GM12801 (cell line): ENCODE measurements around the gene CTCFL.

Experiments used
- TF ChIP-seq, protein P1 (sequence below): IDR thresholded peaks from one replicate; pipeline ENCODE4 v1.5.1; 2011; ENCODE audit warnings: control low read depth; ENCODE audit not compliant: insufficient read length; ENCODE audit errors: extremely low read depth

The CTCFL gene

DNA sequence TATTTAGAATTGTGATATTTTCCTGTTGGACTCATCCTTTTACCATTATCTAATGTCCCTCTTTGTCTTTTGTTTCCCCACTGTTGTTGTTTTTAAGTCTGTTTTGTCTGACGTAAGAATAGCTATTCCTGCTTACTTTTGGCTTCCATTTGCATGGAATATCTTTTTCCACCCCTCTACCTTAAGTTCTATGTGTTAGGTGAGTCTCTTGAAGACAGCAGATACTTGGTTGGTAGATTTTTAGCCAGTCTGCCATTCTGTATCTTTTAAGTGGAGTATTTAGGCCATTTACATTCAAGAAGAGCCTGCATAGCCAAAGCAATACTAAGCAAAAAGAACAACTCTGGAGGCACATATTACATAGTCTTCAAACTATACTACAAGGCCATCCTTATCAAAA is 39.2 kb downstream of the CTCFL start:
- TF ChIP-seq, protein P1, sequence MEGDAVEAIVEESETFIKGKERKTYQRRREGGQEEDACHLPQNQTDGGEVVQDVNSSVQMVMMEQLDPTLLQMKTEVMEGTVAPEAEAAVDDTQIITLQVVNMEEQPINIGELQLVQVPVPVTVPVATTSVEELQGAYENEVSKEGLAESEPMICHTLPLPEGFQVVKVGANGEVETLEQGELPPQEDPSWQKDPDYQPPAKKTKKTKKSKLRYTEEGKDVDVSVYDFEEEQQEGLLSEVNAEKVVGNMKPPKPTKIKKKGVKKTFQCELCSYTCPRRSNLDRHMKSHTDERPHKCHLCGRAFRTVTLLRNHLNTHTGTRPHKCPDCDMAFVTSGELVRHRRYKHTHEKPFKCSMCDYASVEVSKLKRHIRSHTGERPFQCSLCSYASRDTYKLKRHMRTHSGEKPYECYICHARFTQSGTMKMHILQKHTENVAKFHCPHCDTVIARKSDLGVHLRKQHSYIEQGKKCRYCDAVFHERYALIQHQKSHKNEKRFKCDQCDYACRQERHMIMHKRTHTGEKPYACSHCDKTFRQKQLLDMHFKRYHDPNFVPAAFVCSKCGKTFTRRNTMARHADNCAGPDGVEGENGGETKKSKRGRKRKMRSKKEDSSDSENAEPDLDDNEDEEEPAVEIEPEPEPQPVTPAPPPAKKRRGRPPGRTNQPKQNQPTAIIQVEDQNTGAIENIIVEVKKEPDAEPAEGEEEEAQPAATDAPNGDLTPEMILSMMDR = no peak

DNA sequence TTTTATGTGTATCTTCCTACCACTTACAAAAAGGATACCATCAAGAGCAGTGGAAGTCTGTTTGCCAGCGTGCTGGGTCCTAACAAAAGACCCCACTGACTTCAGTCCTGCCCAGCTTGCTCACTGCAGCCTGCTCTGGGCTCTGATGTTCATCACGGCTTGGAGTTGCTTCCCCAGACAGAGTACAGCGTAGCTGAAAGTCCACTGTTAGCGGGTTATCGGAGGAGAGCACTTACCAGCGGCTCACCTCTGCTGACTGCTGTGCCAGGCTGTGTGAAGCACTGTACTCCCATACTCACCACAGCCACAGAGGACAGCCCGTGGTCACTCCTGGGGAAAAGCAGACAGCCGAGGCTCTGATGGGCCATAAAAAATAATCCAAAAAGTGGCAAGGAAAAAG is 40.2 kb downstream of the CTCFL start:
- TF ChIP-seq, protein P1 = no peak

DNA sequence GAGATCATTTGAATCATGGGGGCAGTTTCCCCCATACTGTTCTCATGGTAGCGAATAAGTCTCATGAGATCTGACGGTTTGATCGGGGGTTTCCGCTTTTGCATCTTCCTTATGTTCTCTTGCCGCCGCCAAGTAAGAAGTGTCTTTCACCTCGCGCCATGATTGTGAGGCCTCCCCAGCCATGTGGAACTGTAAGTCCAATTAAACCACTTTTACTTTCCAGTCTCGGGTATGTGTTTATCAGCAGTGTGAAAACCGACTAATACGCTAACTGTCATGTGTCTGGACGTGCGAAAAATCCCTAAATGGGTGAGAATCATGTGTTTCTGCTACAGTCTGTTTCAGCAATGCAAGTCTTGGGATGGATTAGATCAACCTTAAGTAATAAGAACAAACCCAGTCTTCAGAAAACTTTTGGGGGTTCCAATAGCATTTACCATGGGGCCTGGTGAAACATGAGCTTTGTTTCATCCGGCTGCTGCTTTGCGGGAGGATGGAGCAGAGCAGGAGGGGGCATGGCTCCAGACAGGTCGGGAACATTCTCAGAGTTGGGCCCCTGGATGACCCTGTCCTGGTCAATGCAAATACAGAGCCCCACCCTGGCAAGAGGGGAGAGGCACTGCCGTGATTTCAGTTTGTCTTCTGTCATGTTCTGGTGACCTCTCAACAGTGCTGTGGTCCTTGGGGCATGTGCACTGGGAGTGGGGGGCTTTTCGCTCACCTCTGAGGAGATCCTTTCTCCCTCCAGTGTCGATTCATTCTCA is 41.5 kb downstream of the CTCFL start:
- TF ChIP-seq, protein P1 = no peak

- TF ChIP-seq, protein P1 = no peak
Observed at GRCh38 chr20:57482796-57483195, 42.1 kb downstream of the CTCFL start.

DNA sequence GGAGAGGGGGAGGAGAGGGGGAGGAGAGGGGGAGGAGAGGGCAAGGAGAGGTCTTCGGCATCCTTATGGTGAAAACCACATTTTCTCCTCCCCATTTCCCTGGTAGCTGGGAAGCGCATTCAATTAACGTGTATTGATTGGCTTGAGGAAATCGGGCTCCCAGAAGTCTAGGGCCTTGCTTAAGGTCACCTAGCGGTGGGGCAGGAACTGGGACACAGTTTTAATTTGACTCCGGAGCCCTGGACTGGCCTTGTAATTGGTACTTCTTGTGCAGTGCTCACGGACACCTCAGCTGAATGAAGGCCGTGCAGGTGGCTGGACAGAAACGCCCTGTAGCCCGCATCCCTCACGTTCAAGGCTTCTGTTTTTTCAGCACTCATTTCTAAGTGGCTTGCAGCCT is 42.8 kb downstream of the CTCFL start:
- TF ChIP-seq, protein P1 = no peak

GRCh38 chr20:57481281-57481711 is 43.6 kb downstream of the CTCFL start:
- TF ChIP-seq, protein P1 = no peak

- TF ChIP-seq, protein P1 = no peak
Observed at GRCh38 chr20:57480444-57481160, 44.3 kb downstream of the CTCFL start.
